IMR-90 (cell line): Measurements from ENCODE around the gene DOK6. TPM values are rescaled to one million over a fixed set of nuclear protein-coding genes. Genes with fewer than 3 reads are reported as not detected.
A peak's percentile ranks its signal among the peaks of the same experiment; 100 is the strongest.

Experiments
- ATAC-seq: fragments of 200-7000 bp; cut with Tn5 transposase; 2 replicates; pipeline ENCODE4 v1.9.1; 2020; ENCODE audit warnings: low read depth, mild to moderate bottlenecking, moderate library complexity
- BruUV-seq: library from RNA; stranded (reverse); fragments of 400-500 nt; replicated peaks from 2 replicates; lab custom pipeline; 2021; lab: Mats Ljungman, UMichigan
- CTCF ChIA-PET: fragments of 300-600 bp; formaldehyde crosslinking; extraction: SDS; loops from one replicate; lab custom pipeline; 2021; ENCODE audit warnings: antibody characterized with exemption; lab: Yijun Ruan, JAX
- POLR2A ChIA-PET: fragments of 300-600 bp; sonication (Branson Sonifier 250); formaldehyde crosslinking; loops from one replicate; lab custom pipeline; 2022; ENCODE audit warnings: antibody characterized with exemption; ENCODE audit not compliant: unreplicated experiment; lab: Charles Lee
- DNase-seq: peaks from one replicate; pipeline ENCODE4 v3.0.0; 2013
- H2AFZ ChIP-seq: replicated peaks from 2 replicates; pipeline ENCODE3; 2013; ENCODE audit warnings: low read length, mild to moderate bottlenecking; ENCODE audit not compliant: poor library complexity
- H2AK5ac ChIP-seq: 2 replicates; pipeline ENCODE4 v1.6.1; 2013; ENCODE audit warnings: low read depth, low read length, inconsistent platforms
- H2AK9ac ChIP-seq: replicated peaks from 2 replicates; pipeline ENCODE3; 2013; ENCODE audit warnings: mild to moderate bottlenecking, low read depth, low read length, moderate library complexity; ENCODE audit not compliant: poor library complexity
- H2BK120ac ChIP-seq: 2 replicates; pipeline ENCODE4 v1.6.1; 2013; ENCODE audit warnings: low read depth, low read length, inconsistent platforms
- H2BK15ac ChIP-seq: 3 replicates; pipeline ENCODE4 v1.6.1; 2013; ENCODE audit warnings: low read depth, low read length, inconsistent platforms
- H2BK20ac ChIP-seq: 2 replicates; pipeline ENCODE4 v1.6.1; 2013; ENCODE audit warnings: low read depth, mild to moderate bottlenecking, inconsistent platforms, low read length, moderate library complexity
- H2BK5ac ChIP-seq: 2 replicates; pipeline ENCODE4 v1.6.1; 2013; ENCODE audit warnings: mild to moderate bottlenecking, low read depth, low read length, inconsistent platforms; ENCODE audit not compliant: poor library complexity, severe bottlenecking
- H3K14ac ChIP-seq: replicated peaks from 2 replicates; pipeline ENCODE4 v1.6.1; 2013; ENCODE audit warnings: low read depth, low read length, inconsistent platforms
- H3K18ac ChIP-seq: 2 replicates; pipeline ENCODE4 v1.6.1; 2013; ENCODE audit warnings: low read depth, low read length, control low read depth
- H3K23ac ChIP-seq: 2 replicates; pipeline ENCODE4 v1.6.1; 2013; ENCODE audit warnings: low read depth, low read length, inconsistent platforms
- H3K27ac ChIP-seq: 2 replicates; pipeline ENCODE4 v1.5.1; 2013; ENCODE audit warnings: mild to moderate bottlenecking, control low read depth, low read length; ENCODE audit not compliant: insufficient read depth
- H3K27me3 ChIP-seq: 2 replicates; pipeline ENCODE4 v1.6.1; 2013; ENCODE audit warnings: low read length; ENCODE audit not compliant: control insufficient read depth, insufficient read depth
- H3K36me3 ChIP-seq: 2 replicates; pipeline ENCODE4 v1.6.1; 2013; ENCODE audit warnings: low read length, mixed read lengths; ENCODE audit not compliant: control insufficient read depth, insufficient read depth
- H3K4ac ChIP-seq: 2 replicates; pipeline ENCODE4 v1.6.1; 2013; ENCODE audit warnings: low read depth, low read length, inconsistent platforms
- H3K4me1 ChIP-seq: 2 replicates; pipeline ENCODE4 v1.6.1; 2013; ENCODE audit warnings: low read length, mixed read lengths; ENCODE audit not compliant: control insufficient read depth, insufficient read depth
- H3K4me2 ChIP-seq: 2 replicates; pipeline ENCODE4 v1.6.1; 2013; ENCODE audit warnings: low read depth, mild to moderate bottlenecking, control low read depth, low read length, moderate library complexity
- H3K4me3 ChIP-seq: 2 replicates; pipeline ENCODE4 v1.5.1; 2013; ENCODE audit warnings: low read depth, mild to moderate bottlenecking, control low read depth, low read length, moderate library complexity; ENCODE audit not compliant: insufficient read depth
- H3K56ac ChIP-seq: 2 replicates; pipeline ENCODE4 v1.6.1; 2013; ENCODE audit warnings: low read length, inconsistent platforms; ENCODE audit not compliant: insufficient read depth; ENCODE audit errors: extremely low read depth
- H3K79me1 ChIP-seq, 2 experiments: 2 replicates each; pipeline ENCODE4 v1.6.1; 2013; ENCODE audit warnings: low read length in 2 of 2, inconsistent platforms in 1 of 2, low read depth in 1 of 2
- H3K9ac ChIP-seq: 2 replicates; pipeline ENCODE4 v1.6.1; 2013; ENCODE audit warnings: low read depth, low read length, control low read depth
- H3K9me1 ChIP-seq: 2 replicates; pipeline ENCODE4 v1.6.1; 2013; ENCODE audit warnings: low read length, inconsistent platforms; ENCODE audit not compliant: insufficient read depth
- H3K9me3 ChIP-seq: 2 replicates; pipeline ENCODE4 v1.6.1; 2013; ENCODE audit warnings: low read length; ENCODE audit not compliant: control insufficient read depth, insufficient read depth
- H4K20me1 ChIP-seq: 2 replicates; pipeline ENCODE4 v1.6.1; 2013; ENCODE audit warnings: low read length, inconsistent platforms; ENCODE audit not compliant: insufficient read depth
- H4K5ac ChIP-seq: 2 replicates; pipeline ENCODE4 v1.6.1; 2013; ENCODE audit warnings: mild to moderate bottlenecking, low read depth, low read length, control low read depth
- H4K8ac ChIP-seq, 2 experiments: 2 replicates each; pipeline ENCODE4 v1.6.1; 2013; ENCODE audit warnings: low read depth in 2 of 2, low read length in 2 of 2, control low read depth in 1 of 2, inconsistent platforms in 1 of 2
- H4K91ac ChIP-seq: 2 replicates; pipeline ENCODE4 v1.6.1; 2013; ENCODE audit warnings: low read depth, low read length, inconsistent platforms; ENCODE audit not compliant: insufficient read depth
- RCOR1 ChIP-seq: IDR thresholded peaks from 2 replicates; pipeline ENCODE4 v1.6.1; 2012; ENCODE audit warnings: mild to moderate bottlenecking, low read length, improper control_type of control experiment; ENCODE audit not compliant: insufficient replicate concordance
- WGBS, 2 experiments: methylation state at CpG; one replicate each; pipeline versions ENCODE4 v1.1.5 to v1.1.7; 2013; ENCODE audit warnings: missing lambda C conversion rate in 2 of 2; ENCODE audit not compliant: insufficient read length in 1 of 2; ENCODE audit errors: extremely low coverage in 2 of 2; 5-methylcytosine and 5-hydroxymethylcytosine counted together
- dilution Hi-C: fragments of 300-500 bp; cut with HindIII; formaldehyde crosslinking; loops from one replicate; pipeline ENCODE4 v1.14.3; 2018; ENCODE audit warnings: low sequenced_read_pairs; ENCODE audit not compliant: unreplicated experiment
- in situ Hi-C: fragments of 300-500 bp; cut with MboI; formaldehyde crosslinking; loops from 3 replicates; pipeline ENCODE4 v1.14.3; 2019; ENCODE audit warnings: low sequenced_read_pairs, inconsistent platforms, mixed read lengths
- intact Hi-C: fragments of 100-400 bp; cut with micrococcal nuclease; formaldehyde crosslinking; loops from 2 replicates; pipeline ENCODE4 v1.10.0; 2022
- polyA plus RNA-seq, 3 experiments: library from polyadenylated mRNA; depleted of rRNA; stranded (reverse); fragments of >200 nt; gene quantifications; 2 replicates each; pipeline ENCODE4 v1.2.3, GENCODE V29; 2012; ENCODE audit warnings: low replicate concordance in 1 of 3
- total RNA-seq: library from RNA; depleted of rRNA; stranded (reverse); fragments of >200 nt; gene quantifications from 2 replicates; pipeline ENCODE4 v1.2.3, GENCODE V29; 2012

The DOK6 gene
- total and polyA plus RNA-seq, 2 of the 4 experiments (the other 2 are of a cell fraction) = 1.9 to 2.7 TPM

DNA sequence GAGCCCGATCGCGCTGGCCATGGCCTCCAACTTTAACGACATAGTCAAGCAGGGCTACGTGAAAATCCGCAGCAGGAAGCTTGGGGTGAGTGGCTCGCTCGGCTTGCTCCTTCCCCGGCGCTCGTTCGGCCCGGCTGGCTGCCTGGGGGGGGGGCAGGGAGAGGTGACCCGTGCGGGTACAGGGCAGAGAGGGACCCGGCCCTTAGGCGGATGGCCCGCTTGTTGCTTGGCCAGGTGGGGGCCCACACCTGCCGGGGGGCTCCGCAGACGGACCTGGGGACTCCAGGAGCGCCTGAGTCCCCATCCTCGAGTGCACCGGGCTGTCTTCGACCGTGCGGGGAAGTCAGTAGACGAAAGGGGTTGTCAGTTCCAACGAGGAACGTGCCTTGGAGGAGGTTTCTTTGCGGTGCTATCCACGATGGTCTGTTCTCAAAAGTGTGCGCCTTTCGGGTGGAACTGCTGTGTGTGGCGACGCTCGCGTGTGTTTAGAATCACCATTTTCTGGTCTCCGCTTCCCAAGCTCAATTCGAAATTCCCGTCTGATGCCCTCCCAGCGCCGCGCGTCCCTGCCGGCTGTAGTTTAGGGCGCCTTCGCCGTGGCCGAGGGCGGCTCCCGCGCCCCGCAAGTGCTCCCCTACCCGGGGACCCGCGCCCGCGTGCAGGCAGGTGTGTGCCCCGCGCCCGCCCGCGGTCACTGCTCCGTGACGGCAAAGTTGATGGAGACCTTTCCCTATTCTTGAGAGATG is 711 bp downstream of the DOK6 start:
- Histone ChIP-seq H3K4me1 (no peaks in the 10 kb centered on the region), H2BK20ac (no peak overlapping the region), H2AK5ac (no peak overlapping the region), H3K27ac (peak overlapping the region; percentile 15; the same call in 1 of the 2 replicates), H4K8ac (no peak overlapping the region; a peak in 1 of 4 replicates), H3K9me3 (no peaks in the 10 kb centered on the region), H2BK5ac (no peak overlapping the region), H2BK120ac (no peak overlapping the region), H3K36me3 (no peaks in the 10 kb centered on the region), H4K5ac (no peak overlapping the region), H3K9ac (0 out of 2 replicates have a peak overlapping the region, but pooled peaks have one; percentile 13), H3K56ac (no peak overlapping the region), H3K4ac (0 out of 2 replicates have a peak overlapping the region, but pooled peaks have one; percentile 29), H2BK15ac (no peak overlapping the region), H4K20me1 (no peaks in the 10 kb centered on the region), H3K4me3 (peak overlapping the region; percentile 42), H3K23ac (peak overlapping the region; percentile 90), H3K27me3 (peaks cover 10% of the 10 kb centered on the region), H3K14ac (no peak overlapping the region), H3K79me1 (peaks cover 0 to 8% of the 10 kb centered on the region in 2 experiments; a peak in 1 of 4 replicates), H3K18ac (no peak overlapping the region), H4K91ac (no peak overlapping the region), H2AK9ac (peak overlapping the region; percentile 79), H2AFZ (peak overlapping the region; percentile 90), H3K9me1 (no peaks in the 10 kb centered on the region), H3K4me2 (peak overlapping the region; percentile 91)
- in situ Hi-C loops (no loop called here), intact Hi-C loops (loop anchor here (2.0 to 5.0 kb wide), 3 partner anchors 554 to 685 kb away; no protein-coding TSS in a partner anchor), dilution Hi-C loops (no loop called here)
- ChIA-PET POLR2A (no interaction called here), CTCF (no interaction called here)
- no peak for TF ChIP-seq RCOR1
- peak; percentile 10 for ATAC-seq
- BruUV-seq = no TSS peak
- WGBS, 2 experiments = 3% methylated on average over 23 of the region's 66 CpGs; no CpG with 5 or more reads in 1 of the 2 experiments
- DNase-seq = peak; percentile 16
